ENCODE results near the gene GPAM. TPM values are rescaled to one million over a fixed set of nuclear protein-coding genes. Genes with fewer than 3 reads are reported as not detected.
"Not testable (repeated sequence)": the region's sequence is repeated elsewhere in the genome, so short reads cannot be mapped to it uniquely, and the experiment has no call there.

Gene GPAM, protein sequence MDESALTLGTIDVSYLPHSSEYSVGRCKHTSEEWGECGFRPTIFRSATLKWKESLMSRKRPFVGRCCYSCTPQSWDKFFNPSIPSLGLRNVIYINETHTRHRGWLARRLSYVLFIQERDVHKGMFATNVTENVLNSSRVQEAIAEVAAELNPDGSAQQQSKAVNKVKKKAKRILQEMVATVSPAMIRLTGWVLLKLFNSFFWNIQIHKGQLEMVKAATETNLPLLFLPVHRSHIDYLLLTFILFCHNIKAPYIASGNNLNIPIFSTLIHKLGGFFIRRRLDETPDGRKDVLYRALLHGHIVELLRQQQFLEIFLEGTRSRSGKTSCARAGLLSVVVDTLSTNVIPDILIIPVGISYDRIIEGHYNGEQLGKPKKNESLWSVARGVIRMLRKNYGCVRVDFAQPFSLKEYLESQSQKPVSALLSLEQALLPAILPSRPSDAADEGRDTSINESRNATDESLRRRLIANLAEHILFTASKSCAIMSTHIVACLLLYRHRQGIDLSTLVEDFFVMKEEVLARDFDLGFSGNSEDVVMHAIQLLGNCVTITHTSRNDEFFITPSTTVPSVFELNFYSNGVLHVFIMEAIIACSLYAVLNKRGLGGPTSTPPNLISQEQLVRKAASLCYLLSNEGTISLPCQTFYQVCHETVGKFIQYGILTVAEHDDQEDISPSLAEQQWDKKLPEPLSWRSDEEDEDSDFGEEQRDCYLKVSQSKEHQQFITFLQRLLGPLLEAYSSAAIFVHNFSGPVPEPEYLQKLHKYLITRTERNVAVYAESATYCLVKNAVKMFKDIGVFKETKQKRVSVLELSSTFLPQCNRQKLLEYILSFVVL
- total RNA-seq = 1 to 10 TPM; 6.5 to 7.5 TPM

DNA sequence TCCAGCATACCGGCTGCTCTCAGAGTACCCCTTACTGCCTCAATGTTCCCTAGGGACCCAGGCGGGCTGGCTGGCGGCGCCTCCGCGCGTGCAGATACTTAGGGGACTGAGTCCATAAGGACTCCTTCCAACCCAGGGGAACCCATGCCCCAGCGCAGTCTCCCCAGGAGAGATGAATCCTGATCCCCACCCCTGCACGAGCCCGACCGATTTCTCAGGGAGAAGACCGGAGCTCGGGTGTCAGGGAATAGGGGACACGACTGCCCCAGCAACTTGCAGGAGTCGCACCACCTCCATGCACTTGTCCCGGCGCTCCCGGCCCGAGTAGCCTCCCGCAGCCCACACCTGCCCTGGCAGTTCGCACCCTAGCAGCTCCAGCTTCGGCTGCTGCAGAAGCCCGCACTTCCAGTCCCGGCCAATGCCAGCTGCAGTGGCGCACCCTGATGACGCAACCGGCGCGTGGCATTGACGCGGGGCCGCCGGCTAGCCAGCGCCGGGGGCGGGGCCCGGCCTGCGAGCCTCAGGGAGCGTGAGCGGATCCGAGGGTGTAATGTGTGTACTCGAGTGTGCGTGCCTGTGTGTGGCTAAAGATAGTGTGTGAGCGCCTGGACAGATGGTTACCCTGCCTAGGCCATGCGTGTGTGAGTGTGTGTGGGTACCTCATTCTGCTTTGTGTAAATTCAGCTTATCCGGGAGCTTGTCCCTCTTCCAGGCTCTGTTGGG lies at the start of gene GPAM:
GPAM (minus strand) TSS at position 437 of the 723 bp plus-strand sequence. CDS start 1,981 bp downstream, outside the sequence.
- ChIA-PET CTCF (interaction anchor here (0.9 to 2.2 kb wide), 3 partner anchors 12 to 46 kb away, joined by 3 to 7 read pairs (median 4); no protein-coding TSS in a partner anchor), POLR2A (no interaction called here)
- H3K9me3 Mint-ChIP-seq = peaks cover 9% of the 10 kb centered on the region
- peak within 1 kb of the TSS; percentile 95 for H3K27ac Mint-ChIP-seq
- peaks cover 12% of the 10 kb centered on the region for H3K36me3 Mint-ChIP-seq (ENCODE audit: low read depth)
- DNase-seq = peak; percentile 96
- peaks cover 12% of the 10 kb centered on the region for H3K27me3 Mint-ChIP-seq
- peak within 1 kb of the TSS; percentile 81 for H3K4me3 Mint-ChIP-seq
- peaks cover 34% of the 10 kb centered on the region for H3K4me1 Mint-ChIP-seq

DNA sequence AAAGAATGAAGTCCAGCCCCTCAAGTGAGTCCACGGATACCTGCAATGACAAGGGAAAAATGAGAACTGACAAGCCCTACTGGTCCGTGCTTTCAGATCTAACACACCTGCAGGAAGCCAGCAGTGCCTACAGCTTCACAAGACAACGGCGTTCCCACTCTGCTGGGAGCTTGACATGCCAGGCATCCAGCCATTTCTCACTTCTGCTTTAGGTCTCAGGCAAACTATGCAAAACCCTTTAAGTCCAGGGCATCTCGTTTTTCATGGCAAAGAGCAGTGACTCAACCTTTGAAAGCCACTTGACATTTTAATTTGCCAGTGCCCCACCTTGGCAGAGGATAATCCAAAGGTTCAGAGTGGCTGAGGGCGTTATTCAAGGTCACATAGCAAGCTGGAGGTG lies 49.1 kb upstream of the GPAM start:
- no peaks in the 10 kb centered on the region for H3K36me3 Mint-ChIP-seq (ENCODE audit: low read depth)
- CTCF ChIA-PET = no interaction called here
- H3K4me3 Mint-ChIP-seq = no peak overlapping the region

DNA sequence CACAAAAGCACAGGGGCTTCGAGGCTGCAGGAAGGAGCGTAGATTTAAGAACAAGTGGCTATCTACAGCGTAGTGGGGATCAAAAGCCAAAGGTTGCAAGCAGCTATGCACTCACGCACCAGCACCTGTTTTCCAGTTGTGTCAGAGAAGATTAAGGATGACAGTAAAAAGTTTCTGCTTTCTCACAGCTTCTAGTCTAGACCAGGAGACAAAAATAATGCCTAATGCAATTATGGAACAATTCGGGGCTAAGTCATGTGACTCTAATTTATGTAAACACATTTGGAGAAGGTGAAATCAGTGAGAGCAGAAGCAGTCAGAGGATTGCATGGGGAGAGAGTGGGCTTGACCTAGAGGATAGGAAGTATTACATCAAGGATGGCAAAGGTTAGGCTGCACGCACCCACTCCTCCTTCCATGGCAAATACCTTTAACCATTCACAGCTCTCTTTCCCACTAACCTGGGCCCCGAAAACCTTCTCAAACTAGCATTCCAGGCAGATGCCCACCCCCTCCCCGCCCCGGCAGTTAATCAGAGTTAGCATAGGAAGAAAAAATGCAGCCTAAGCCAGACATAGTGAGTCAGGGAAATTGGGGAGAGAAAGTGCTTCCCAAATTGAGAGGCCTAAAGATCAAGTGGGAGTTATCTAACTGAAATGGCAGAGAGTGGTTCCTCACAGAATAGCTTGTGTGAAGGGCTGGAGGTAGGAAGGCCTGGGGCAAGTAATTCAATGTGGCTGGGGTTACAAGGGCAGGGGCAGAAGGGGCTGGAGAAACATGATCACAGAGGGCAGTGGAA lies 48.2 kb upstream of the GPAM start:
- ChIA-PET CTCF (no interaction called here), POLR2A (no interaction called here)
- peaks cover 11% of the 10 kb centered on the region for H3K27me3 Mint-ChIP-seq
- H3K36me3 Mint-ChIP-seq (ENCODE audit: low read depth) = no peaks in the 10 kb centered on the region
- H3K4me1 Mint-ChIP-seq = no peaks in the 10 kb centered on the region
- no peak for DNase-seq
- H3K4me3 Mint-ChIP-seq = no peak overlapping the region
- no peaks in the 10 kb centered on the region for H3K9me3 Mint-ChIP-seq
- H3K27ac Mint-ChIP-seq = no peak overlapping the region

More for the DNA sequence above, 49.1 kb upstream of the GPAM start:
- POLR2A ChIA-PET = no interaction called here
- no peak overlapping the region for H3K27ac Mint-ChIP-seq
- no peak for DNase-seq
- H3K27me3 Mint-ChIP-seq = peaks cover 11% of the 10 kb centered on the region
- no peaks in the 10 kb centered on the region for H3K9me3 Mint-ChIP-seq
- H3K4me1 Mint-ChIP-seq = no peaks in the 10 kb centered on the region

DNA sequence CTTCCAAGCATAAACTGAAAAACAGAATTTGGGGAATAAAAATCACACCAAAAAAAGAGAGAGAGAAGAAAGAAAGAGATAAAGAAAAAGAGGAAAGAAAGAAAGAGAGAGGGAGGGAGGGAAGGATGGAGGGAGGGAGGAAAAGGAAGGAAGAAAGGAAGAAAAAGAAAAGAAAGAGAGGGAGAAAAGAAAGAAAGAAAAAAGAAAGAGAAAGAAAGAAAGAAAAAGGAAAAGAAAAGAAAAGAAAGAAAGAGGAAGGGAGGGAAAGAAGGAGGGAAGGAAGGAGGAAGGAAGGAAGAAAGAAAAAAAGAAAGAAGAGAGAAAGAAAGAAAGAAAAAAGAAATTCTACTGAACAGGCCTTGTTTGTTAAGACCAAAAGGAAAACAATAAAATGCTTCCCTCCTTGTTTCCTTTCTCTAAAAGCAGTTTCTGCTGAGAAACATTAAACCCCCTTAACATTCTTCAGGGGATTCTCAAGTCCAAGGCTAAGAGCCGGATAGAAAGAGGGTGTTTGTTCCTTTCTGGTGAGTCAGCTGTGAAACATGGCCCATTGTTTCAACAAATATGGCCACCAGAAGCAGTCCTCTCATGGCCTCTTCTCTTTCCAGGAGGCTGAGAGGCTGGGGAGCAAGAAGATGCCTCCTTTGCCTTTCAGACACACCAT lies 46.9 kb upstream of the GPAM start:
- ChIA-PET POLR2A (no interaction called here), CTCF (no interaction called here)
- Mint-ChIP-seq H3K4me1 (no peaks in the 10 kb centered on the region), H3K27ac (no peak overlapping the region), H3K27me3 (peaks cover 11% of the 10 kb centered on the region), H3K4me3 (no peak overlapping the region), H3K9me3 (no peaks in the 10 kb centered on the region), H3K36me3 (ENCODE audit: low read depth) (no peaks in the 10 kb centered on the region)
- no peak for DNase-seq

DNA sequence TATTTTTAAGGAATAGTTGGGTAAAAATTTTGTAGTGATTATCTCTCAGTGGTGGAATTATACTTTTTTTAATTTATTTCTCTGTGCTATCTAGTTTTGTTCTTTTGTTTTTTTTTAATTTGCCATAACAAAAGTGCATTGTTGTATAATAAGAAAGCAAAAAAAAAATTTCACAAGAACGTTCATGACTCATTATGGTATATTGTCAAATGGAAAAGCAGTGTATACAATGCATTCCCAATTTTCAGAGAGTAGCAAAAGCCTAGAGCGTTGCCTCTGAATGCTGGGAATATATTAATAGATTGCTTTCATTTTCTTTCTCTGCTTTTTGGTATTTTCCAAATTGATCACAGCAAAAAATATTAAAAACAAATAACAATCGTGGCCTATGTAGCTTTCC lies 46.3 kb upstream of the GPAM start:
- Mint-ChIP-seq H3K4me3 (no peak overlapping the region), H3K27ac (no peak overlapping the region), H3K4me1 (no peaks in the 10 kb centered on the region), H3K27me3 (peaks cover 11% of the 10 kb centered on the region), H3K36me3 (ENCODE audit: low read depth) (no peaks in the 10 kb centered on the region), H3K9me3 (no peaks in the 10 kb centered on the region)
- DNase-seq = no peak
- POLR2A ChIA-PET = no interaction called here
- CTCF ChIA-PET = no interaction called here

DNA sequence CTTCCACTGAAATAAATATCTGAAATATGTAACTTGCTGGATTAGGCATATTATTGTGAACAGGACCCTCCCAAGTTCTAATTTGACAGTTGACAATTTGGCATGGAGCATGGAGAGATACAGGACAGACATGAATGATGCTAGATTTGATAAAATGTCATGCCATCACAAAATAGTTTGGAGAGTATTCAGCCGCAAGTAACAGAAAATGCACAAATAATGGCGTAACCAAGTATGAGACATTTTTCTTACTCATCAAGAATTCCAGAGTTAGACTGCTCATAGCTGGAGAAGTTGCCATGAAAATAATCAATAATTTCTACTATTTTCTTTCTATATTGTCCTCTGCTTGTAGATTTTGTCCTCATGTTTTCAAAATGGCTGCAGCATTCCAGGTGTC lies 45.5 kb upstream of the GPAM start:
- Mint-ChIP-seq H3K4me1 (no peaks in the 10 kb centered on the region), H3K36me3 (ENCODE audit: low read depth) (no peaks in the 10 kb centered on the region), H3K9me3 (no peaks in the 10 kb centered on the region), H3K4me3 (no peak overlapping the region), H3K27ac (no peak overlapping the region), H3K27me3 (peaks cover 11% of the 10 kb centered on the region)
- POLR2A ChIA-PET = no interaction called here
- CTCF ChIA-PET = no interaction called here
- DNase-seq = no peak

DNA sequence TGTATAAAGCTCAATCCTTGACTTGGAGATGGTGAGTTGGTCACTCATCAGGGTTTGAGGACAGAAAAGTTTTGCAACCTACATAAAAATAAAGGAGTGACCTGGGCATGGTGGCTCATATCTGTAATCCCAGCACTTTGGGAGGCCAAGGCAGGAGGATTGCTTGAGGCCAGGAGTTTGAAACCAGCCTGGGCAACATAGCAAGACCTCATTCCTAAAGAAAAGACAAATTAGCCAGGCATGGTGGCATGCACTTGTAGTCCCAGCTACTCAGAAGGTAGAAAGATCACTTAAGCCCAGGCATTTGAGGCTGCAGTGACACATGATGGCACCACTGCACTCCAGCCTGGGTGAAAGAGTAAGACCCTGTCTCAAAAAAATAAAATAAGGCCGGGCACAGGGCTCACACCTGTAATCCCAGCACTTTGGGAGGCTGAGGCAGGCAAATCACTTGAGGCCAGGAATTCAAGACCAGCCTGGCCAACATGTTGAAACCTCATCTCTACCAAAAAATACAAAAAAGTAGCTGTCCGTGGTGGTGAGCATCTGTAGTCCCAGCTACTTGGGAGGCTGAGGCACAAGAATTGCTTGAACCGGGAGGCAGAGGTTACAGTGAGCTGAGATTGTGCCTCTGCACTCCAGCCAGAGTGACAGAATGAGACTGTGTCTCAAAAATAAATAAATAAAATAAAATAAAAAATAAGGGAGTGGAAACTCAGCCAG lies 45.0 kb upstream of the GPAM start:
- H3K9me3 Mint-ChIP-seq; H3K4me3 Mint-ChIP-seq; DNase-seq; POLR2A ChIA-PET; H3K36me3 Mint-ChIP-seq (ENCODE audit: low read depth); CTCF ChIA-PET; H3K27ac Mint-ChIP-seq; H3K4me1 Mint-ChIP-seq: not testable (repeated sequence)
- peaks cover 11% of the 10 kb centered on the region for H3K27me3 Mint-ChIP-seq

DNA sequence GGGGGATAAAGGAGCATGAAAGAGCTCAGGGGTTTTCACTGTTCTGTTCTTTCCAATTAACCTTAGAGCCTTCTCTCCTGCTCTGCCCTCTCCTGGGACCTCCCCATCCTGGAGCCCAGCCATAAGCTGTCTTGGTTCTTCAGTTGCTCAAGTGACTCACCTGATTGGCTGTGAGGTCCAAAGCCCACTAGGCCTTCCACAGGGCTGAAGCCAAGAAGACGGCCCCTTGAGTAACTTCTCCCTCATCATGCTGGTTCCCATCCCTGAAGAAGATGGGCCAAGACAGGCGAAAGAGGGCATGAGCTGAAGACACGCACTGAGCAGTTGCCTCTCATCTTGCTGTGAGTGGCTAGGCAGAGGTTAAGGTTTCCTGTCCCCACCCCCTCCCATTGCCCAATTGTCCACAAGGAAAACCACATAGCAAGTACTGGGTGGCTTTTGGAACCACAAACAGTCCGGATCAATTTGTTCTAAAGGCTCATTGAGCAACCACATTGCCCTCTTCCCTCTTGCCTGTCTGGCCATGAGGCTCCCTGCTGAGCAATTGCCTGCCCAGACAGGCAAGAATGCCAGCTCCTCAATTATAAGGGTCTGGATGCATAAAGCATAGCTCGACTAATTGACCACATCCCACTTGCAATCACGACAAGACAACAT lies 43.9 kb upstream of the GPAM start:
- ChIA-PET CTCF (interaction anchor here (1.4 kb wide), 1 partner anchor 34 kb away, joined by 3 read pairs; no protein-coding TSS in a partner anchor), POLR2A (no interaction called here)
- no peaks in the 10 kb centered on the region for H3K4me1 Mint-ChIP-seq
- no peaks in the 10 kb centered on the region for H3K36me3 Mint-ChIP-seq (ENCODE audit: low read depth)
- no peak overlapping the region for H3K27ac Mint-ChIP-seq
- H3K9me3 Mint-ChIP-seq = no peaks in the 10 kb centered on the region
- DNase-seq = no peak
- H3K4me3 Mint-ChIP-seq = no peak overlapping the region
- H3K27me3 Mint-ChIP-seq = peaks cover 11% of the 10 kb centered on the region

DNA sequence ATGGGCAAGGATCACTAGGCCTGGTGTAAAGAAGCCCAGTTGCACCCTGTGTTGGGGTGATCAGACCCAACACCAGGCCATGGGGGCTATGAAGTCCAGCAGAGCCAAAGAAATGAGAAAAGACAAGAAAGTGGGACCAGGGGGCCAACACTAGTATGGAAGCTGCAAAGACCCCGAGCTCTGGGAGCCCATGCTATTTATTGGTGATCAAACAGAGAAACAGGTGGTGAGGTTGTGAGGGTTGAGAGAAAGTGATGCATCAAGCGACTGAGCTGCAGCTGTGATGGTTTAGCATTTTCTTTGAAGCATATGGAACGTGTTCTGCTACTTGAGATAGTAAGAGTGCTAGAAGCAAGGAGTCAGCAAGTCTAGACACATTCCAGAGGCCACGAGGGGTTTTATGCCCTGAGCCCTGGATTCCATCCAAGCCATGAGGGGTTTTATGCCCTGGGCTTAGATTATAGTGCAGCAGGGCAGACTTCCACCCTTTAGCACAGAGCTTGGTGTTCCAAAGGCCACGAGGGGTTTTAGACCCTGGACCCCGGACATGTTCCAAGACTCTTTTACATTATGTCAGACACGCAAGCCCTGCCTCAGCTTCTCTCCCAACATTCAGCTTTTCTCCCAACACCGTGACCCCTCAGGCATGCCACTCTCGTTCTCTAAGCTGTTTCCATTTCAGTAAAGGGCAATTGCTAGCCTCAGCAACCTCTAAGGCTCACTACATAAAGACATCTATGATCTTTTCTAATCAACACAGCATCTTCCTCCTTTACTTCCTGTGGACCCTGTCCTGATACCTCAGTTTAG lies 43.1 kb upstream of the GPAM start:
- Mint-ChIP-seq H3K27me3 (peaks cover 6% of the 10 kb centered on the region), H3K4me1 (no peaks in the 10 kb centered on the region), H3K9me3 (no peaks in the 10 kb centered on the region), H3K36me3 (ENCODE audit: low read depth) (no peaks in the 10 kb centered on the region), H3K4me3 (no peak overlapping the region), H3K27ac (no peak overlapping the region)
- POLR2A ChIA-PET = no interaction called here
- no peak for DNase-seq
- CTCF ChIA-PET = interaction anchor here (1.4 kb wide), 1 partner anchor 35 kb away, joined by 3 read pairs; no protein-coding TSS in a partner anchor

DNA sequence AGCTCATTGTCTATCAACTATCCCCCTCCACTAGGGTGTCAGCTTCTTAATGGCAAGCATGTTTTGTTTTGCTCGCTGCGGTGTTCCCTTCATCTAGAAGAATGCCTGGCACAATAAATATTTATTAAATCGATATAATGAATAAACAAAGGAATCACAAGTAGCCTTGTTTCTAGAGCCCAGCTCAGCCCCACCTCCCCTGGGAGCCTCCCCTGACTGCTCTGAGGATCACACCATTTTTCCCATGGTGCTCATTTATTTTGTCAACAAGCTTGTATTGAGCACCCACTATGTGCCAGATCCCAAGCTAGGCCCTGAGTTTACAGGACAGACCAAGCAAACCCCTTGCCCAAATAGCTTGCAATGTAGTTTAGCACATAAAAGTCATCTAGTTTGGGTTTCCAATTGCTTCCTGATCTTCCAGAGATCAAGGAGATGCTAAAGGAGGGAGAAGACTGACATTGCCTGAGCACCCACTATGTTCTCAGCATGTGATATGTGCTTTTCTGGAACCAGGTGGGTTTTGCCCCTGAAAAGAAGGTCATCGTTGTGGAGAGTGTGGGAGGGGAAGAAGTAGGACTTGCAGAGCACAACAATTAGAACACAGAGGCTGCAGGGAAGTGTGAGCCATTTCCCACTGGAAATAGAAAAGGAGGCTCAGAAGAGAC lies 42.3 kb upstream of the GPAM start:
- DNase-seq = no peak
- no peaks in the 10 kb centered on the region for H3K4me1 Mint-ChIP-seq
- H3K27ac Mint-ChIP-seq = no peak overlapping the region
- no peaks in the 10 kb centered on the region for H3K9me3 Mint-ChIP-seq
- peaks cover 2% of the 10 kb centered on the region for H3K27me3 Mint-ChIP-seq
- ChIA-PET POLR2A (no interaction called here), CTCF (no interaction called here)
- H3K4me3 Mint-ChIP-seq = no peak overlapping the region
- no peaks in the 10 kb centered on the region for H3K36me3 Mint-ChIP-seq (ENCODE audit: low read depth)
